GM12864 (cell line): Measurements from ENCODE around the gene MBP.

Experiments
- DNase-seq: peaks from one replicate; pipeline ENCODE4 v3.0.0-alpha.2; 2011; ENCODE audit warnings: low read depth
- H3K4me3 ChIP-seq: 2 replicates; pipeline ENCODE4 v1.5.1; 2011; ENCODE audit warnings: mild to moderate bottlenecking, low read depth, low read length, control low read depth
- CTCF ChIP-seq: IDR thresholded peaks from 2 replicates; pipeline ENCODE4 v1.5.1; 2011; ENCODE audit warnings: low read depth, mild to moderate bottlenecking, moderate library complexity, low read length, control low read depth, inconsistent platforms; ENCODE audit errors: missing control alignments

Gene MBP

GRCh38 chr18:76956648-76957047 lies 175.9 kb downstream of the MBP start:
- no peak for DNase-seq
- H3K4me3 ChIP-seq = no peak overlapping the region
- no peak for TF ChIP-seq CTCF

GRCh38 chr18:76955524-76956170 lies 176.9 kb downstream of the MBP start:
- H3K4me3 ChIP-seq = no peak overlapping the region
- DNase-seq = no peak
- TF ChIP-seq CTCF = no peak

GRCh38 chr18:76953583-76954233 lies 178.9 kb downstream of the MBP start:
- no peak for DNase-seq
- H3K4me3 ChIP-seq = no peak overlapping the region
- TF ChIP-seq CTCF = no peak

GRCh38 chr18:76953156-76953555 lies 179.4 kb downstream of the MBP start:
- DNase-seq = no peak
- TF ChIP-seq CTCF = no peak
- H3K4me3 ChIP-seq = no peak overlapping the region

- TF ChIP-seq CTCF = no peak
- H3K4me3 ChIP-seq = no peak overlapping the region
- DNase-seq = no peak
Measured at GRCh38 chr18:76952747-76953146, 179.8 kb downstream of the MBP start.

- H3K4me3 ChIP-seq = no peak overlapping the region
- no peak for DNase-seq
- TF ChIP-seq CTCF = no peak
Measured at GRCh38 chr18:76951456-76952247, 180.9 kb downstream of the MBP start.
